ENCODE data around the gene NAA10.

- TF ChIP-seq ZNF248 (tag by site-specific recombination; IDR thresholded peaks at IDR 0.05), result no peak
- TF ChIP-seq ZSCAN30 (tag by site-specific recombination; IDR thresholded peaks at IDR 0.05), result no peak
- no peak for TF ChIP-seq CTCF (tag by site-specific recombination; IDR thresholded peaks at IDR 0.05)
- no peak for TF ChIP-seq PRDM10 (tag by site-specific recombination; IDR thresholded peaks at IDR 0.05)
- TF ChIP-seq, protein P1, sequence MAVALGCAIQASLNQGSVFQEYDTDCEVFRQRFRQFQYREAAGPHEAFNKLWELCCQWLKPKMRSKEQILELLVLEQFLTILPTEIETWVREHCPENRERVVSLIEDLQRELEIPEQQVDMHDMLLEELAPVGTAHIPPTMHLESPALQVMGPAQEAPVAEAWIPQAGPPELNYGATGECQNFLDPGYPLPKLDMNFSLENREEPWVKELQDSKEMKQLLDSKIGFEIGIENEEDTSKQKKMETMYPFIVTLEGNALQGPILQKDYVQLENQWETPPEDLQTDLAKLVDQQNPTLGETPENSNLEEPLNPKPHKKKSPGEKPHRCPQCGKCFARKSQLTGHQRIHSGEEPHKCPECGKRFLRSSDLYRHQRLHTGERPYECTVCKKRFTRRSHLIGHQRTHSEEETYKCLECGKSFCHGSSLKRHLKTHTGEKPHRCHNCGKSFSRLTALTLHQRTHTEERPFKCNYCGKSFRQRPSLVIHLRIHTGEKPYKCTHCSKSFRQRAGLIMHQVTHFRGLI (tag by site-specific recombination; IDR thresholded peaks at IDR 0.05), result no peak
- no peak for TF ChIP-seq ZNF416 (tag by site-specific recombination; IDR thresholded peaks at IDR 0.05)
- no peak for TF ChIP-seq ZNF701 (tag by site-specific recombination; IDR thresholded peaks at IDR 0.05)
- no peak for TF ChIP-seq ZSCAN18 (tag by site-specific recombination; IDR thresholded peaks at IDR 0.05)
- no peak for TF ChIP-seq HOXA7 (CRISPR knock-in tag; IDR thresholded peaks at IDR 0.05; ENCODE audit: borderline replicate concordance)
- TF ChIP-seq SETDB1 (IDR thresholded peaks at IDR 0.05; ENCODE audit: insufficient read length, low read length), result no peak
These were observed 6.0 kb downstream of the NAA10 start for GRCh38 chrX:153928846-153929245.
